Nephron (organoid): Measurements from ENCODE around the gene GPR173.
A peak's percentile ranks its signal among the peaks of the same experiment; 100 is the strongest.

Experiments used
- H3K27ac Mint-ChIP-seq, 3 experiments: 2 replicates each; pipeline ENCODE4 v1.8.0; 2020; ENCODE audit warnings: mixed read lengths in 3 of 3, mild to moderate bottlenecking in 2 of 3, moderate library complexity in 1 of 3
- H3K27me3 Mint-ChIP-seq: 2 replicates; pipeline ENCODE4 v1.8.0; 2021; ENCODE audit warnings: low read depth, mild to moderate bottlenecking, moderate library complexity, mixed read lengths
- H3K36me3 Mint-ChIP-seq: 2 replicates; pipeline ENCODE4 v1.8.0; 2020; ENCODE audit warnings: low read depth, mixed read lengths
- H3K4me1 Mint-ChIP-seq: 2 replicates; pipeline ENCODE4 v1.8.0; 2020; ENCODE audit warnings: mixed read lengths
- H3K4me3 Mint-ChIP-seq, 3 experiments: 2 replicates each; pipeline ENCODE4 v1.8.0; 2020; ENCODE audit warnings: mild to moderate bottlenecking in 3 of 3, mixed read lengths in 3 of 3, moderate library complexity in 2 of 3
- H3K9me3 Mint-ChIP-seq: 2 replicates; pipeline ENCODE4 v1.8.0; 2020; ENCODE audit warnings: mixed read lengths
- CTCF ChIP-seq, 3 experiments: fragments of 200-600 bp; sonication (generic); IDR thresholded peaks; one replicate each; pipeline ENCODE4 v1.5.0; 2021; ENCODE audit warnings: antibody characterized with exemption in 3 of 3; ENCODE audit not compliant: unreplicated experiment in 3 of 3

Gene GPR173

GRCh38 chrX:53082773-53083616 lies 34.4 kb downstream of the GPR173 start:
- no peak for TF ChIP-seq CTCF (IDR thresholded peaks at IDR 0.05; ENCODE audit: unreplicated experiment in 3 of 3)
- Mint-ChIP-seq H3K27ac (peak overlapping the region in 2 of 3 experiments; percentile 13 to 60), H3K9me3 (peaks cover 16% of the 10 kb centered on the region), H3K27me3 (no peaks in the 10 kb centered on the region), H3K4me1 (peaks cover 37% of the 10 kb centered on the region), H3K4me3 (peak overlapping the region; percentile 89 to 92 (median 90)), H3K36me3 (peaks cover 35% of the 10 kb centered on the region)

GRCh38 chrX:53084043-53084570 lies 35.5 kb downstream of the GPR173 start:
- H3K27me3 Mint-ChIP-seq = no peaks in the 10 kb centered on the region
- no peak for TF ChIP-seq CTCF (IDR thresholded peaks at IDR 0.05; ENCODE audit: unreplicated experiment in 3 of 3)
- H3K27ac Mint-ChIP-seq = no peak overlapping the region
- H3K4me3 Mint-ChIP-seq = peak overlapping the region; percentile 89 to 92 (median 90)
- peaks cover 40% of the 10 kb centered on the region for H3K36me3 Mint-ChIP-seq
- H3K4me1 Mint-ChIP-seq = peaks cover 47% of the 10 kb centered on the region
- peaks cover 16% of the 10 kb centered on the region for H3K9me3 Mint-ChIP-seq

GRCh38 chrX:53084863-53085262 lies 36.3 kb downstream of the GPR173 start:
- H3K27me3 Mint-ChIP-seq = no peaks in the 10 kb centered on the region
- H3K27ac Mint-ChIP-seq = no peak overlapping the region
- peaks cover 40% of the 10 kb centered on the region for H3K36me3 Mint-ChIP-seq
- peaks cover 12% of the 10 kb centered on the region for H3K9me3 Mint-ChIP-seq
- no peak for TF ChIP-seq CTCF (IDR thresholded peaks at IDR 0.05; ENCODE audit: unreplicated experiment in 3 of 3)
- peak overlapping the region; percentile 89 to 92 (median 90) for H3K4me3 Mint-ChIP-seq
- peaks cover 52% of the 10 kb centered on the region for H3K4me1 Mint-ChIP-seq

GRCh38 chrX:53085661-53086229 lies 37.2 kb downstream of the GPR173 start:
- H3K27ac Mint-ChIP-seq = no peak overlapping the region
- peaks cover 12% of the 10 kb centered on the region for H3K9me3 Mint-ChIP-seq
- H3K4me3 Mint-ChIP-seq = peak overlapping the region in 2 of 3 experiments; percentile 39 to 58
- H3K27me3 Mint-ChIP-seq = no peaks in the 10 kb centered on the region
- no peak for TF ChIP-seq CTCF (IDR thresholded peaks at IDR 0.05; ENCODE audit: unreplicated experiment in 3 of 3)
- H3K36me3 Mint-ChIP-seq = peaks cover 40% of the 10 kb centered on the region
- H3K4me1 Mint-ChIP-seq = peaks cover 54% of the 10 kb centered on the region

GRCh38 chrX:53086464-53086863 lies 37.9 kb downstream of the GPR173 start:
- Mint-ChIP-seq H3K4me1 (peaks cover 51% of the 10 kb centered on the region), H3K36me3 (peaks cover 40% of the 10 kb centered on the region), H3K27me3 (no peaks in the 10 kb centered on the region), H3K27ac (no peak overlapping the region), H3K4me3 (no peak overlapping the region), H3K9me3 (peaks cover 12% of the 10 kb centered on the region)
- no peak for TF ChIP-seq CTCF (IDR thresholded peaks at IDR 0.05; ENCODE audit: unreplicated experiment in 3 of 3)
